ENCODE measurements around the gene IQSEC3. TPM values are rescaled to one million over a fixed set of nuclear protein-coding genes. Genes with fewer than 3 reads are reported as not detected.

IQSEC3 gene
- total RNA-seq, 1 experiment from 2014 or later, result not detected

- no peak overlapping the region for H3K4me3 ChIP-seq (ENCODE audit: low read depth, low read length, poor library complexity, severe bottlenecking)
- intact Hi-C loops (cut with micrococcal nuclease; ENCODE audit: unreplicated experiment), result no loop called here
- TF ChIP-seq CTCF (conservative IDR thresholded peaks at IDR 0.05; ENCODE audit: low read depth, low read length), result no peak
- no peak for TF ChIP-seq EZH2 (IDR thresholded peaks at IDR 0.05; ENCODE audit: borderline replicate concordance, low read depth, low read length, poor library complexity, severe bottlenecking)
- no peak overlapping the region for H3K27ac ChIP-seq (ENCODE audit: low read depth, low read length, poor library complexity, severe bottlenecking)
- ChIA-PET POLR2A (ENCODE audit: low non-redundant PET) (no interaction called here), CTCF (no interaction called here)
- BruUV-seq (replicated peaks), result no TSS peak
- H3K36me3 ChIP-seq (ENCODE audit: insufficient read depth, low read length, poor library complexity, severe bottlenecking), result no peaks in the 10 kb centered on the region
- H3K27me3 ChIP-seq (replicated peaks; ENCODE audit: insufficient read depth, low read depth, low read length, poor library complexity), result peaks cover 45% of the 10 kb centered on the region
- no peaks in the 10 kb centered on the region for H3K4me1 ChIP-seq (ENCODE audit: insufficient read depth, low read length, poor library complexity, severe bottlenecking)
- DNase-seq (ENCODE audit: low spot score), result no peak
- H3K9me3 ChIP-seq (ENCODE audit: low read depth, low read length, poor library complexity, severe bottlenecking), result no peaks in the 10 kb centered on the region
Measured at GRCh38 chr12:201361-201760, 134.8 kb downstream of the IQSEC3 start.

GRCh38 chr12:202081-202731, 135.6 kb downstream of the IQSEC3 start:
- no peak for TF ChIP-seq EZH2 (IDR thresholded peaks at IDR 0.05; ENCODE audit: borderline replicate concordance, low read depth, low read length, poor library complexity, severe bottlenecking)
- no peak for TF ChIP-seq CTCF (conservative IDR thresholded peaks at IDR 0.05; ENCODE audit: low read depth, low read length)
- Histone ChIP-seq H3K36me3 (ENCODE audit: insufficient read depth, low read length, poor library complexity, severe bottlenecking) (no peaks in the 10 kb centered on the region), H3K27me3 (replicated peaks; ENCODE audit: insufficient read depth, low read depth, low read length, poor library complexity) (peaks cover 45% of the 10 kb centered on the region), H3K4me1 (ENCODE audit: insufficient read depth, low read length, poor library complexity, severe bottlenecking) (no peaks in the 10 kb centered on the region), H3K27ac (ENCODE audit: low read depth, low read length, poor library complexity, severe bottlenecking) (no peak overlapping the region), H3K4me3 (ENCODE audit: low read depth, low read length, poor library complexity, severe bottlenecking) (no peak overlapping the region), H3K9me3 (ENCODE audit: low read depth, low read length, poor library complexity, severe bottlenecking) (no peaks in the 10 kb centered on the region)
- POLR2A ChIA-PET (ENCODE audit: low non-redundant PET), result no interaction called here
- CTCF ChIA-PET, result no interaction called here
- no peak for DNase-seq (ENCODE audit: low spot score)
- BruUV-seq (replicated peaks), result no TSS peak
- intact Hi-C loops (cut with micrococcal nuclease; ENCODE audit: unreplicated experiment), result no loop called here

- ChIA-PET CTCF (no interaction called here), POLR2A (ENCODE audit: low non-redundant PET) (no interaction called here)
- no peak for TF ChIP-seq EZH2 (IDR thresholded peaks at IDR 0.05; ENCODE audit: borderline replicate concordance, low read depth, low read length, poor library complexity, severe bottlenecking)
- no peak for TF ChIP-seq CTCF (conservative IDR thresholded peaks at IDR 0.05; ENCODE audit: low read depth, low read length)
- intact Hi-C loops (cut with micrococcal nuclease; ENCODE audit: unreplicated experiment), result no loop called here
- H3K9me3 ChIP-seq (ENCODE audit: low read depth, low read length, poor library complexity, severe bottlenecking), result no peaks in the 10 kb centered on the region
- no peaks in the 10 kb centered on the region for H3K36me3 ChIP-seq (ENCODE audit: insufficient read depth, low read length, poor library complexity, severe bottlenecking)
- BruUV-seq (replicated peaks), result no TSS peak
- H3K4me3 ChIP-seq (ENCODE audit: low read depth, low read length, poor library complexity, severe bottlenecking), result peak overlapping the region; percentile 49
- no peak overlapping the region for H3K27ac ChIP-seq (ENCODE audit: low read depth, low read length, poor library complexity, severe bottlenecking)
- peaks cover 45% of the 10 kb centered on the region for H3K27me3 ChIP-seq (replicated peaks; ENCODE audit: insufficient read depth, low read depth, low read length, poor library complexity)
- no peak for DNase-seq (ENCODE audit: low spot score)
- H3K4me1 ChIP-seq (ENCODE audit: insufficient read depth, low read length, poor library complexity, severe bottlenecking), result no peaks in the 10 kb centered on the region
Measured at GRCh38 chr12:203074-203461, 136.5 kb downstream of the IQSEC3 start.

All from A673 (cell line).